HG02970 (cell line): ENCODE data around the gene UBN2.
"Not testable (repeated sequence)": the region's sequence is repeated elsewhere in the genome, so short reads cannot be mapped to it uniquely, and the experiment has no call there.

Experiments used
- ATAC-seq: cut with Tn5 transposase; IDR thresholded peaks from one replicate; pipeline ENCODE4 v1.9.1; 2021; ENCODE audit warnings: mild to moderate bottlenecking, moderate library complexity, moderate number of reproducible peaks; ENCODE audit not compliant: unreplicated experiment, low FRiP score

UBN2 gene

DNA sequence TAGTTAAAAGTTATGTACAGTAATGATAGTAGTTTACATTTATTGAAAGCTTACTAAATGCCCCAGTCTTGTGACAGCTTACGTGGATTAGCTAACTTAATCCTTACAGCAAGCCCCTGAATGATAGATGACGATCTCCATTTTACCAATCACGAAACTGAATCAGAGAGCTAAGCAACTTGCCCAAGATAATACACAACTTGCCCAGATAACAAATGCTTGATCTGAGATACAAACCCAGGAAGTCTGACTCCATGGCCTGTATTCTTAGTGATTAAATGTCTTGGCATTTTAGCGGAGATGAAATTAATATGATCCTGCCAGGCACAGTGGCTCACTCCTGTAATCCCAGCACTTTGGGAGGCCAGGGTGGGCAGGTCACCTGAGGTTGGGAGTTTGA lies 63.2 kb downstream of the UBN2 start:
- ATAC-seq: no peak

DNA sequence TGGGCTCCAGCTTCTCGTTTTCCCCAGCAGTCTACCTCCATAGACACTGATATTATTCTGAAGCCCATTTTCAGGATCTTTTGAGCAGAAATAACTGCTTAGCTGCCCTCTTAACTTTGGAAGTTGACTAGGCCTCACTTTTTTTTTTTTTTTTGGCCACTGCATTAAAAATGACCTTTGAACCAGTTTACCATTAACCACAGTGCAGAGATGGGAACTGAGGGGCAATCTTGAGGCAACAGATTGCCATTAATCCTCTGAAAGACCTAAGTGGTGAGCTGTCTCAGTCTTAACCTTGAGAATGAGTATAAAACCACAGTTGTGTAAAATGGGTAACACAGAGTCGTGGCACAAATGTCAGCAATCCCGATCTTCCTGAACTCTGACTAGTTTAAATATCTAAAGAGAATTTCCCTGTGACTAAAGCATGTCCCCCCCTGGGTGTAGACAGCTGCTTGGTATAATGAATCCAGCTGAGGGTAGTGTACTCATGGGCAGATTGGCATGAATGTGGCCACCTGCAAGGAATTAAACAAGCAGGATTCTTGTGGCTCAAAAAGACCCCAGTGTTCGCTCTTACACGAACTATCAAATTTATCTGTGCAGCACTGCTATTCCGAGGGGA lies 64.0 kb downstream of the UBN2 start:
- ATAC-seq: no peak

DNA sequence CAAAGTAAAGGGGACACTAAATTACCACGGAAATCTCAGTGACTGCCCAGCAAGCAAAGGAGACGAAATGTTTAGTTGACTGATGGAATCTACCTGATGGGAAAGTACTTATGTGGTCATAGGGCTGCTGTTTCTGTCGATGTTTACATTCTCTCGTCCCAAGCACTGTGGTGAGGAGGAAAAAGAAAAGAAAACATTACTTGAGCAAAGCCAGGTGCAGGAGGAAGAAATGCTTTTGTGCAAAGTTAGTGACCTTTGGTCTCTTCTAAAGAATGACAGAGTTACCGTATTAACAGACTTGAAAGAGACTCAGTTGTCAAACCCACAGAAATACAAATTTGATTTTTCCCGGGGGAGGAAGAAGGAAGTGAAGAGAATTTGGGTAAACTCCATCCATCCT lies 66.8 kb downstream of the UBN2 start:
- ATAC-seq: no peak

DNA sequence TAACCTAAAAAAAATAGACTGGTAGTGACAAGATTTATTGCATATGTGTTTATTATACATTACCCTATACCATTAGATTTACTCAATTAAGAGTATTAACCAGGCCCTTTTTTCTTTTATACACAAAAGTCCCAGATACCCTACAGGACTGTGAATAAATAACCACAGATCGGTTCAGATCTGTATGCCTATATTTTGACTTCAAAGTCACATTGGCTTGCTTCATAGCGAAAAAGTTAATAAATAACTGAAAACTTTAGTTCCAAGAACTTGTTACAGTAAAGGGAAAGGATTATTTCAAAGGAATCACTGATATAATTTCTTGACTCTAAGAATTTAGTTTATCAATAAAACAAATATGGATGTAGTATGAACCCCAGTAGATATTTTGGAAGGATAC lies 68.3 kb downstream of the UBN2 start:
- no peak for ATAC-seq

DNA sequence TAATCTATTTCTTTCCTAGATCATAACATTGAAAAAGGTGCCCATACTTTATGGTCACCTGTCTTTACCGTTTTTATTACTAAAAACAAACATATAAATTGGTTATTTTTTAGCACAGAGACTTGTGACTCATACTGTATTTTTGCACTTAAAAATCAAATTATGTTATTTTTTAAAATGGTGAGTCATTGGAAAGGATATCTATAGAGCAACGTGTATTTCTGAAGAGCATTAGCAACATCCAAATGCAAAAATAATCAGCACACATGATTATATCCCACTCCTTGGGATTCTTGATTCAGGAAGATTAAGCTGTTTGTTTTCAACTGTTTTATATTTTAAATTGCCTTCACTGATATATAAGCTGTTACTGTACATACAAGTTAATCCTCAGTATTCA lies 69.4 kb downstream of the UBN2 start:
- ATAC-seq: no peak

DNA sequence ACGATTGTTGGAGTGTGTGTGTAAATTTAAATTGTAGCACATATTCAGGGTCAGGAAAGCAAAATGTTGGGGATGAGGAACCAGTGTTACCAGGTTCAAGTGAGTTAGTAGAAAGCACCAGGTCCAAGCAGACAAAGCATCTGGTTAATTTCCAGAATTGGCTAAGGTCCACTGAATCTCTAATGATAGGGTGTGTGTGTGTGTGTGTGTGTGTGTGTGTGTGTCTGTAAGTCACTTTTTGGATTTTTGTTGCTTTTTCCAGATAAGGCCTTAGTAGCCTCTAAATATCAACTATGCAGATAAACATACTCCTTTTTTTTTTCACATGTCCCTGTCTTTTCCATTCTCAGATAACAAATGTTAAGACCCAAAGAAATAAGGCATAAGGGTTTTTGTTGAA lies 73.5 kb downstream of the UBN2 start:
- ATAC-seq: no peak

DNA sequence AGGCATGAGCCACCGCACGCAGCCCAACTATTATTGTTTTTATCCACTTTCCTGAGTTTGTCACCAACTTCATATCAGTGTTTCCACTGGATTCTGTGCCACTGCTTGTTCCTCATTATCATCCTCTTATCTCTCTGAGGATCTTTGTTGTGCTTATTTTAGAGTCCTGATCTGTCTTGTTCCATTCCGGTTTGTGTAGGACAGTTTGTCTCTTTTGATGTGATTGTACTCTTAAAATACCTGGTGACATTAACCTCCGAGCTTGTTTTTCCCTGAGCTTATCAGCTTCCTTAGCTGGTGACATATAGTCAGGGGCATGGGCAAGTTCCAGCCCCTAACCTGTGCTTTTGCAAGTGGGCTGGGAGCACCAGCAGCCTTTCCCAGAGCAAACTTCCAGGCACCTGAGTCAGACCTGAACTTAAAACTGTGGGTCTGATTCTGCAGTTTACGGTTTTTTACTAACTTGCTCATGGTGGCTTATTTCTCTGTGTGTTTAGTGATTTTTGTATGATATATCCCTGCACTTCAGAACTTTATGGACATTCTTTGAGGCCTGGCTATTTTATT lies 87.0 kb downstream of the UBN2 start:
- no peak for ATAC-seq

DNA sequence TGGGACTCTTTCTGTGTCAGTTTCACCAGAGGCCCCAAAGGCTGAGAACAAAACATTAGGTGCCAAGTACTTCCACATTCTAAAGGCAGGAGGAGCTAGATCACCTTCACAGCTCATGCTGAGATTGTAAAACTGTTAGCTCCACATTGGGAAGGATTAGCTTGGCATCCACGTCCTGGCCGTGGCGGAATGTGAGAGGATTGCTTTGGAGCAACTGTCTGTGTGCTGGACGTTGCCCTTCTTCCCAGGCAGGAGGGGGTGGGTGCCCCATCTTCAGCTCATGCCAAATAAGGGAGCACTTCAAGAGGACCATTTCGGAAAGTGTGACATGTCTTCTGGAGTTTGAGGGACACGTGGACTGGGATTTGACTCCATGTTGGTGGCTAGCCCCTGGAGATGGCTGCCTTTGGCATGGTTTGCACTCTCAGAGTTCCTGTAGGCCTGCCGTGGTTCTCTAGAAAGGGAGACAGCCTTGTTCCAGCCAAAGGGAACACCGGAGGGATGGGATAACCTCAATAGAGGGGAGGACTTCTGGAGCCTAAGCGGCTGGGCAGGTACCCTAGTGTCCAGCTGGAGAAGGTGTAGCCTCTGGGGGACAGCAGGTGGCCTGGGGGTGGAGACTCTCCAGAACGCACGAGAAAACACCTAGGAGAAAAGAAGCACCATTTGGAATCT lies 90.2 kb downstream of the UBN2 start:
- ATAC-seq: no peak

DNA sequence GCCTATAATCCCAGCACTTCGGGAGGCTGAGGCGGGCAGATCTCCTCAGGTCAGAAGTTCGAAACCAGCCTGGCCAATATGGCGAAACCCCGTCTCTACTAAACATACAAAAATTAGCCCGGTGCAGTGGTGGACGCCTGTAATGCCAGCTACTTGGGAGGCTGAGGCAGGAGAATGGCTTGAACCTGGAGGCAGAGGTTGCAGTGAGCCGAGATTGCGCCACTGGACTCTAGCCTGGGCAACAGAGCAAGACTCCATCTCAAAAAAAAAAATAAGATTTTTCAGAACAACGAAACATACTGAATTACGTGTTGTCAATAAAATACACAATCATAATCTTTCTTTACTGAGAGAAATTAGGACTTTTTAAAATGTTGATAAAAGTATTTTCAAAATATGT lies 93.7 kb downstream of the UBN2 start:
- ATAC-seq: not testable (repeated sequence)

DNA sequence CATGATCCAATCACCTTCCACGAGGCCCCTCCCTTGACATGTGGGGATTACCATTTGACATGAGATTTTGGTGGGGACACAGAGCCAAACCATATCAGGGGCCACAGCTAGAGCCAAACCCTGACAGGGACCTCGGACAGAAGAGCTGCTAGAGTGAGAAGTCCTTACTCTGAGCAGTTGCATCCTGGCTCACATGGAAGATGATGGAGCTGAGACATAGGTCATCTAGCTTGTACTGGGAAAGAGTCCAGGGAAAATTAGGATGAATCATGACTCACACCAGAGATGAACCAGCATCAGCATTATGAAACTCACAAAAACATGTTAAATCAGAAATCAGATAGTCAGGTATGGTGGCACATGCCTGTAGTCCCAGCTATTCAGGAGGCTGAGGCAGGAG lies 97.3 kb downstream of the UBN2 start:
- ATAC-seq: no peak

DNA sequence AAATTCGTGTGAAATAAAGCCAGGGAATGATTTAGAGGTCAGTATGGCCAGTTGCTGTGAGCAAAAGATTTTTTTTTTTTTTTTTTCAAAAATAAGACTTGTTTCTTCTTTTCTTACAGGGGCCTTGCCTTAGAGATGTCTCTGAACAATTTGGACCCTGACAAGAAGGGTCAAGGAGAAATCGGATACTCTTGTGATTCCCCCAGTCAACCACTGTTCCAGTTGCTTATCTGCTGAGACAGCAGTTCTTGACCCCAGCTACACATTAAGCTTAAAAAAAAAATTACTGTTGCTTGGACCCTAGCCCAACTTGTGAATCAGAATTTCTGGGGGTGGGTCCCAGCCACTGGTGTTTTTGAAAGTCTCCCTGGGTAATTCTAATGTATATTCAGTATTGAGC lies 98.1 kb downstream of the UBN2 start:
- no peak for ATAC-seq

DNA sequence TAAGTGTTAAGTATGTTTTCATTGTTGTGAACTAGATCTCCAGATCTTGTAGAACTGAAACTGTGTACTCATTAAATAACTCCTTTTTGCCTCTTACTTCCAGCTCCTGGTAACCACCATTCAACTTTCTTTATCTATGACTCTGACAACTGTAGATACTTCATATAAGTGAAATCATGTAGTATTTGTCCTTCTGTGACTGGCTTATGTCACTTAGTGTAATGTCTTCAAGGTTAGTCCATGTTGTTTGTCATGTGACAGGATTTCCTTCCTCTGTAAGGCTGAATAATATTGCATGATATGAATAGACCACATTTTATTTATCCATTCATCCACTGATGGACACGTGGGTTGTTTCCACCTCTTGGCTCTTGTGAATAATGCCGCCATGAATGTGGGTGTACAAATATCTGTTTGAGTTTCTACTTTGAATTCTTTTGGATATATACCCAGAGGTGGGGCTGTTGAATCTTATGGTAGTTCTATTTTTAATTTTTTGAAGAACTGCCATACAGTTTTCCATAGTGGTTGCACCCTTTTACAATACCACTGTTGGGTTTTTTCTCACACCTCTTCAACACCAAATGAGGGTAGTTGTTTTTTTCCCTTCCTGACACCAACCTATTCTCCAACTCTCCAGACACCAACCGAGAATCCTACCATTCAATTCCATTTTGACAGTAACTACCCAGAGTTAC lies 99.4 kb downstream of the UBN2 start:
- no peak for ATAC-seq

DNA sequence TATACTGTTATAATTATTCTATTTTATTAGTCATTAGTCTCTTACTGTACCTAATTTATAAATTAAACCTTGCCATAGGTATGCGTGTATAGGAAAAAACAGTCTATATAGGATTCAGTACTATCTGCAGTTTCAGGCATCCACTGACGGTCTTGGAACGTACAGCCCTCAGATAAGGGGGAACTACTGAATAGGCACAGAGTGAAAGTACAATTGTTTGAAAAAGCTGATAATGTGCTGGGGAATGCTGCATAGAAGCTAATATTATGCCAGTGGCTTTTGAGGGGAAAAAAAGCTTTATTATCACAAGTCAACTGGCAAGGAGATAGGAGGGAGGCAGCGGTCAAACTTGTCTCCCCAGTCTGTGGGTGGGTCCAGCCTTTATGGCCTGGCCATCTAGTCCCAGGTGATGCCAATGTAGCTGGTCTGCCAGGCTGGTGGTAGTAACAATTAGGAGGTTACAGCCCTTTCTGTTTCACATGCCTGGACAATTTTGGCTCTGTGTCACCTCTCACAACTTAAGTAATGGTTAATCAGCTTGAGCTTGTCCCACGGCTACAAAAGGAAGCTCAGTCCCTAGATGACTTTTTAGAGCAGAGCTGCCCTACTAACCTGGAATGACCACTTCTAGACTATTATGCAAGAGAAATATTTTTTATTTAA lies 101.8 kb downstream of the UBN2 start:
- no peak for ATAC-seq

DNA sequence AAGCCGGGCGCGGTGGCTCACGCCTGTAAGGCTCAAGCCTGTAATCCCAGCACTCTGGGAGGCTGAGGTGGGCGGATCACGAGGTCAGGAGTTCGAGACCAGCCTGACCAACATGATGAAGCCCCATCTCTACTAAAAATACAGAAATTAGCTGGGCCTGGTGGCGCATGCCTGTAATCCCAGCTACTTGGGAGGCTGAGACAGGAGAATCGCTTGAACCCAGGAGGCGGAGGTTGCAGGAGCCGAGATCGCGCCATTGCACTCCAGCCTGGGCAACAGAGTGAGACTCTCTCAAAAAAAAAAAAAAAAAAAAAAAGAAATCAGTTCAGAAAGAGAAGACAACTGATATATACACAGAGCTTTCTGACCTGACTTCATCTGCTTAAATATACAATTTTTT lies 102.4 kb downstream of the UBN2 start:
- ATAC-seq: not testable (repeated sequence)

DNA sequence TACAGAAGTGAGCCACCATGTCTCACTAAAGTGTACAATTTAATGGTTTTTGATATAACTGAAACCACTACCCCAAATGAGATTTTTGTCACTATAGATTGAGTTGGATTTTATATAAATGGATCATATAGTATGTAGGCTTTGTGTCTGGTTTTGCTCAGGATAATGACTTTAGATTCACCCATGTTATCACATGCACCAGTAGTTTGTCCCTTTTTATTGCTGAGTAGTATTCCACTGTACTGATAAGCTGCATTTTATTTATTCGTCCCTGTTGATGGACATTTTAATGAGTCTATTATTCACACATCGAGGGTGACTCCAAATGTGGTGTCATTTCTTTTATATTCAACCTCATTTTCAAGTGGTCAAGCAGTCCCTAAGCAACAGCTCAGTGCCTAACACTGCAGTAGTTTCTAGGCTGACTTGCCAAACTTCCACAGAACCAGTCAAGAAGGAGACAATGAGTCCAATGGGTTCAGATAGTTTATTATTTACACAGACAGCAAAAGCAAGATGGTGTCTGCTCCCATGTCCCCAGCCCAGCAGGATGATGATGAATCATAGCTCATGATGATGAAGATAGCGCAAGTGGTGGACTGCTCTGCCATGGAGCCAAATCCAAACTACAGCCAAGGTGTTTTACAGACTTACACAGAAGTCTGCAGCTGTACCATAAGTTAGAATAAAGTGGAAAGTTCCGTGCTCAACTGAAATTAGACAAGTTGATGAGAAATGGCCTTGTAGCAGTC lies 103.5 kb downstream of the UBN2 start:
- ATAC-seq: no peak

DNA sequence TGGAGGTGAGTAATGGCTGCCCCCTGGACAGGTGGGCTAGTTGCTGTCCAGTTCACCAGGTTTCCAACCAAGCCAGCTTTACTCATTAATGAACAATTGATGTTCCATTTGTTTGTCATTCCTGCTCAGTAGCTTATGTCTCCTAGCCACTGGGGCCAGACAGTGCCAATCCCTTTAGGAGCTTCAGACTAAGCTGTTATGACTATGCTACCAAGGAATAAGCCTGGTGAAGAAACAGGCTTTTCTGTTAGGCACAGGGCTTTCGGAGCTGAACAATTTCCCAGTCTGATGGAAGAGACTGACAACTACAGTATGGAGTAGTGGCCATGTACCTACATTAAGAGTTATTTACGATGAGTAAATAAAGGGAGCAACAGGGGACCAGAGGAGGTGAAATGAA lies 108.0 kb downstream of the UBN2 start:
- no peak for ATAC-seq

DNA sequence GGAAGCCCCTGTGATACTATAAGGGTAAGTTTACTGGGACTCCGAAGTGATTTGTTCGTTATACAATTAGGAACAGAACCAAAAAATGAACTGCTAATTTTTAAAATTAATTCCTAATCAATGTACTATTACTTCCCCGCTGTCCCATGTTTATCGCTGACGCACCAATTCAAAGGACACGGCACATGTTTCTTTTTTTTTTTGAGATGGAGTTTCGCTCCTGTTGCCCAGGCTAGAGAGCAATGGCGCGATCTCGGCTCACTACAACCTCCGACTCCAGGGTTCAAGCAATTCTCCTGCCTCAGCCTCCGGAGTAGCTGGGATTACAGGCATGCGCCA lies 108.6 kb downstream of the UBN2 start:
- no peak for ATAC-seq

DNA sequence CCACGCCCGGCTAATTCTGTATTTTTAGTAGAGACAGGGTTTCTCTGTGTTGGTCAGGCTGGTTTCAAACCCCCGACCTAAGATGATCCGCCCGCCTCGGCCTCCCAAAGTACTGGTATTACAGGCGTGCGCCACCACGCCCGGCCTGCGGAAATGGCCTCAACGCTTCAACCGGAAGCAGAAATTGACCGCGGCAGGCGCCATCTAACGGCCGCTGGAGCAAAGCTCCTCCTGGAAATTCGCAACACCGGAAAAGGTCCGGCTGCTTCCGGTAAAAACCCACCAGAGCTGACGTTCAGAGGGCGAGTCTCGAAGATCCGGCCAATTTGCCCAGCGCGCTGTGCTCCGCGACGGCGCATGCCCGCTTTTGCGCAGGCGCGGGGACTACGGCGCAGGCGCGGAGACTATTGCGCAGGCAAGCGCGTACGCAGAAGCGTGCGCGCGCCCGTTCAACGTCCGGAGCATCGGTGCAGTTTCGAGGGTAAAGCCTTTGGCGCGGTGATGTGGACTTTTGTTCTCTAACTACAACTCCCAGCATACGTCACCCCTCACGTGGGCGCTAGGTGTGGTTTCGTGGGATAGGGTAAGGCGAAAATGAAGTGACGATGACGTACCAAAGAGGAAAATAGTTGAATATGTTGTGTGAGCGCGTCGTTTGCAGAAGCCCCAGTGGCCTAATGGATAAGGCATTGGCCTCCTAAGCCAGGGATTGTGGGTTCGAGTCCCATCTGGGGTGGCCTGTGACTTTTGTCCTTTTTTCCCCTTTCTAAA lies 109.2 kb downstream of the UBN2 start:
- peak; percentile 85 for ATAC-seq

DNA sequence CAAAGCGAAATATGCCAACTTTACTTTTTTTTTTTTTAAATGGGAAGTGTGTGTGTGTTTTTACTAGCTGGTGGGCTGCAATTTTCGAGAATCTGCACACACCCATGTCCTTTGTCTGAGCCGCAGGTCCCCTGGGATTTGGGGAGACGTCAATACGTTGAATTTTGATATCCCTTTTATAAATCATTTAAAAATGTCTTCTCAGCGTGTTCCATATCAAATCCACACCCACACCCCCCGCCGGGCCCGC lies 109.7 kb downstream of the UBN2 start:
- no peak for ATAC-seq
